Globus pallidus (tissue), 1 donor: ENCODE results near the gene IFNL3.
"Not testable (repeated sequence)": the region's sequence is repeated elsewhere in the genome, so short reads cannot be mapped to it uniquely, and the experiment has no call there.

Experiments
- DNase-seq: peaks from one replicate; pipeline ENCODE4 v3.0.0-alpha.2; 2015; ENCODE audit warnings: low spot score

The IFNL3 gene

GRCh38 chr19:39218230-39219007 is 26.4 kb downstream of the IFNL3 start:
- no peak for DNase-seq

DNA sequence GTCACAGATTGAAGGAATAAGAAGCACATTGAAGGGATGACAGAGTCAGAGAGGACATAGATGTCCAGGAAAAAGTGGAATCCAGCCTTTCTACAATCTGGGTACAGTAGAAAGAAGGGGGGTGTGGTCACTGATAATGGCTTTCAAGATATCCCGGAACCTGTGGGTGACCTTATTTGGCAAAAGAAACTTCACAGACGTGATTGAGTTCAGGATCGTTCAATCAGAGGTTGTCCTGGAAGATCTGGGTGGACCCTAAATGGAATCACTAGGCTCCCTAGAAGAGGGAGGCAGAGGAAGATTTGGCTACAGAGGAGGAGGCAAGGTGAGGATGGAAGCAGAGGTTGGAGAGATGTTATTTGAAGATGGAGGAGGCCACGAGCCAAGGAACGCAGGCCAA is 27.7 kb downstream of the IFNL3 start:
- no peak for DNase-seq

DNA sequence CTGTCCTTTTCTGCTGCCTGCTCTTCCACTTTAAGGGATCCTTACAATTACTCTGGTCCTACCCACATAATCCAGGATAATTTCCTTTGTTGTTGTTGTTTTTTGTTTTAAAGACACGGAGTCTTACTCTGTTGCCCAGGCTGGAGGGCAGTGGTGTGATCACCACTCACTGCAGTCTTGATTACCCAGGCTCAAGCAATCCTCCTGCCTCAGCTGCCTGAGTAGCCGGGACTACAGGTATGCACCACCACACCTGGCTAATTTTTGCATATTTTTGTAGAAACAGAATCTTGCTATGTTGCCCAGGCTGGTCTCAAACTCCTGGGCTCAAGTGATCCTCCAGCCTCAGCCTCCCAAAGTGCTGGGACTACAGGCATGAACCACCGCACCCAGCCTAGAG is 29.5 kb downstream of the IFNL3 start:
- not testable (repeated sequence) for DNase-seq

GRCh38 chr19:39212375-39212742 is 32.4 kb downstream of the IFNL3 start:
- DNase-seq: no peak

DNA sequence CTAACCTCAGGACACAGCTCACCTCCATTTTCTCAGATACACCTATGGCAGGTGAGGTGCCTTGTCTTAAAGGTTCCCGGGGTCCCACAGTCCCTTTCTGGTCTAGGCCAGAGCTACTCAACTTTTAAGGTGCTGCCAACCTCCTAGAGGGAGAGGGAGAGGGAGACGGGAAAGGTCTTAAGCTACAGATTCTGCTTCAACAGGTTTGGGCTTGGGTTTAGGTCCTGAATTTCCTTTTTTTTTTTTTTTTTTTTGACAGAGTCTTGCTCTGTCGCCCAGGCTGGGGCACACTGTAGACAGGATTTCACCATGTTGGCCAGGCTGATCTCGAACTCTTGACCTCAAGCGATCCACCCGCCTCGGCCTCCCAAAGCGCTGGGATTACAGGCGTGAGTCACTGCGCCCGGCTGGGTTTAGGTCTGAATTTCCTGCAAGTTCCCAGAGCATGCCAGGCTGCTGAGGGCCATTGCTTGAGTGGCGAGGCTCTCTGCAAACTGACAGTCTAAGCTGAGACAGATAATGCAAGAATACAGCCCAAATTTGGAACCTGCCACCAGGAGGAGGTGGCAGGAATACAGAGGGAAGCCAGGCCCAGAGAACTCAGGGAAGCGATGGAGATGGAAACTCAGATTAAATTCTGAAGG is 33.0 kb downstream of the IFNL3 start:
- no peak for DNase-seq

DNA sequence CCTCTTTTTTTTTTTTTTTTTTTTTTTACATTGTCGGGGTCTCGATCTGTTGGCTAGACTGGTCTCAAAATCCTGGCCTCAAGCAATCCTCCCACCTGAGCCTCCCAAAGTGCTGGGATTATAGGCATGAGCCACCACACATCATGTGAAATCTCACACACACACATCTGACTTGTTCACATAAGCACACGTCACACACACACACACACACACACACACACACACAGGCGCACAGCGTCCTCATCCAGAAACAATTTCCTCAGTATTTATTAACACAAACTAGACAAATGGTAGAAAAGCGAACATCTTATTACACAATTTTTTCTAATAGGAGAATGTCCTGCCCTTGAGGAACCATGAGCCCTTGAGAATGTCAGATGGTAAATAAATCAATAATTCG is 35.6 kb downstream of the IFNL3 start:
- no peak for DNase-seq

- DNase-seq: no peak
Measured at GRCh38 chr19:39208175-39208795, 36.5 kb downstream of the IFNL3 start.

DNA sequence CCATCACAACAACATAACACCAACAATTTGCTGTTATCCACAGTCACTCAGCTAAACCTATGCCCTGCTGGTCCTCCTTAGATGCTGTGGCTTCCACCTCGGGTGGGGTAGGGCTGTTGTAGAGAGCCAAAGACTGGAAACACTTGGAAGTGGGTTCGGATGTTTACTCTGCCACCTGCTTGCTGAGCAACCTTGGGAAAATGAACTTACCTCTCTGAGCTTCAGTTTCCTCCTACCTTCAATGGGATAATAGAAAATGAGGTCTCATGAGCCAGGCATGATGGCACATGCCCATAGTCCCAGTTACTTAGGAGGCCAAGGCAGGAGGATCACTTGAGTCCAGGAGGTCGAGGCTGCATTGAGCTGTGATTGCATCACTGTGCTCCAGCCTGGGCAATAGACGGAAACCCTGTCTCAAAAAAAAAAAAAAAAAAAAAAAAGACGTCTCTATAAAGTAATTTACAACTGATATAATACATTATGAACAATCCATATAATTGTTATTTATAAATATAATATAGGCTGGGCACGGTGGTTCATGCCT is 37.4 kb downstream of the IFNL3 start:
- DNase-seq: no peak

DNA sequence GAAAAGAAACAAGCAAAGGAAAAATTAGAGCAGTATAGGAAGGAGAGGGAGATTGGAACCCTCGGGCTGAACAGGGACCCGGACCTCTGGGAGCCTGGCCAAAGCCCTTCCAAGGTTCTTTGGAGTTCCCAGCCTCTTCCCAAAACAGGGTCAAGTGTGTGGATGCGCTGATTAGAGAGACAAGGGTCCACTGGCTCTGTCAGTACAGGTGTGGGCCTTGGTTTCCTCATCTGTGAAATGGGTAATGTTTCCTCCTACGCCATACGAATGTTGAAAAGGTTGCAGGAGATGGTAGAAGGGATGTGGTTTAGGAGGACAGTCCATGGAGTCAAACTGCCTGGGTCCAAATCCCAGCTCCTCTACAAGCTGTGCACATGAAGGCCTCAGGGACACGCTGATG is 38.7 kb downstream of the IFNL3 start:
- DNase-seq: no peak

GRCh38 chr19:39205449-39205764 is 39.4 kb downstream of the IFNL3 start:
- no peak for DNase-seq

DNA sequence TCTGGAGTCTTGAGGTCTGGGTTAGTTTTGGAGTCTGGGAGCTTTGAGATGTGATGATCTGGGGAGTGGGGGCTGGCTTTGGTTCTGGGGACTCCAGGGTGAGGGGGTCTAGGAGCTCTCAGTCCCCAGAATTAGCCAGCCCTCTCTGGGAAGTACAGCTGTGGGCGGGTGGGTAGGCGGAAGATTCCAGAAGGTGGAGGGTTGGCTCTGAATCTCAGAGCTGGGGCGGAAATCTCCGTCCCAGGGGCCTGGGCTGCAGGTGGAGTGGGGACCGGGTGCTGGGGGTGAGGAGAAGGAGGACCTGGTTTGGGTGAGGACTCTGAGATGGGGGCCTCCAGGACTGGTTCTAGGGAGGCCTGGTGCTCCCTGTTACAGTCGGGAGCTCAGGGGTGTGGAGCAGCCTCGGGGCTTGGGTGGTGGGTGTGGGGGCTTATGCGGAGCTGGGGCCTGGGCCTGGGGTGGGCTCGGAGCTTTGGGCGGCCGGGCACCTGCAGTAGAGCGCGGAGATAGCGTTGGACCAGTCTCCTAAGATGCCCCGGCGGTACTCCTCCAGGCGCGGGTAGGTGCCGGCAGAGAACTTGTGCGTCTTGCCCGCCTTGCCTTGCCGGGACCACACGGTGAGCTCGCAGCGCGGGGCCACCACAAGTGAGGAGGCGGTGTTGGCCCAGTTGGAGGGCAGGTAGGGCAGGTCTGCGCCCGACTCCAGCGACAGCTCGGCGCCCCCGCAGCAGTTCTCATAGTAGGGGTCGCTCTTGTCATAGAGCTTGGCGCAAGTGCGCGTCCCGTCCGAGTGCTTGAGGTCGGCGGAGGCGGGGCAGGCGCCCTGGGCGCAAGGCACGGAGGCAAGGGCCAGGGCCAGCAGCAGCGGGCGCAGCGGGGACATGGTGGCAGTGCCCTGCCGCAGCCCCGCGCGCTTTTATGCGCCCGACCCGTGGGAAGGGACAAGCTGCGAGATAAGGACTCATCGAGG is 41.1 kb downstream of the IFNL3 start, which contains the start of gene SYCN:
Gene SYCN (minus strand): TSS at position 892 of the 970 bp plus-strand sequence. CDS start 9 bp downstream, at position 883.
- no peak for DNase-seq

GRCh38 chr19:39202998-39203355 is 41.8 kb downstream of the IFNL3 start:
- DNase-seq: no peak

- no peak for DNase-seq
Measured at GRCh38 chr19:39200803-39201115, 44.0 kb downstream of the IFNL3 start.

GRCh38 chr19:39200066-39200802 is 44.6 kb downstream of the IFNL3 start:
- DNase-seq: no peak

DNA sequence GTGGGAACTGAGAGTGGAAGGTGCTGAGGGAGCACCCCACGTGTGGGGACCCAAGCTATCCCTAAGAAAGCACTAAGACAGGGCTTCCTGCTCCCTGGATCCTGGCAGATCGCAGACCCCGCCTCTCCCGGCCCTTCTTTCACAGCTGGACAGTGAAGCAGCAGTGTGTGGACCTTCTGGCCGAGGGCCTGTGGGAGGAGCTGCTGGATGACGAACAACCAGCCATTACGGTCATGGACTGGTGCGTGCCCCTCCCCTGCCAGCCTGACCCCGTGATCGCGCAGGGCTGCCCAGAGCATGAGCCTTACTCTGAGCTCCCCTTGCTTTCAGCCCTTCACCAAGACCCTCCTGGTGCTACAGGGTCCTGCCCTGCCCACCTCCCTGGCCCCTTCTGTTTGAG is 45.8 kb downstream of the IFNL3 start:
- DNase-seq: peak; percentile 75

- no peak for DNase-seq
Measured at GRCh38 chr19:39197808-39198207, 47.0 kb downstream of the IFNL3 start.

- no peak for DNase-seq
Measured at GRCh38 chr19:39196860-39197562, 47.8 kb downstream of the IFNL3 start, which contains the start of gene NCCRP1. Gene NCCRP1, plus strand, starts transcription at chr19:39196964. Its CDS starts 19 bp downstream, at chr19:39196983.

GRCh38 chr19:39196320-39196719 is 48.5 kb downstream of the IFNL3 start:
- no peak for DNase-seq

DNA sequence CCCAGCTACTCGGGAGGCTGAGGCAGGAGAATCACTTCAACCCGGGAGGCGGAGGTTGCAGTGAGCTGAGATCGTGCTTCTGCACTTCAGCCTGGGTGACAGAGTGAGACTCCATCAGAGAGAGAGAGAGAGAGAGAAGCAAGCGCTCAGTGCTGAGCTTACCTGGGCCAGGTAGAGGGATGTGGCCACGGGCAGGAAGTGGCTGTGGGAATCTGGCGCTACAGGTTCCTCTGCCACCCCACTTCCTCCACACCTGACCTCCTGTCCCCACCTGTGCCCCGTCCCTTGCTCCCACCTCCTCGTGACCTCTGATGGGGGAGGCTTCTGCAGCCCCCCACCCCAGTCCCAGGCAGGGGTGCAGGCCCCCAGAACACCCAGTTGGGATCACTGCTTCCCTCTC is 49.1 kb downstream of the IFNL3 start:
- DNase-seq: no peak

DNA sequence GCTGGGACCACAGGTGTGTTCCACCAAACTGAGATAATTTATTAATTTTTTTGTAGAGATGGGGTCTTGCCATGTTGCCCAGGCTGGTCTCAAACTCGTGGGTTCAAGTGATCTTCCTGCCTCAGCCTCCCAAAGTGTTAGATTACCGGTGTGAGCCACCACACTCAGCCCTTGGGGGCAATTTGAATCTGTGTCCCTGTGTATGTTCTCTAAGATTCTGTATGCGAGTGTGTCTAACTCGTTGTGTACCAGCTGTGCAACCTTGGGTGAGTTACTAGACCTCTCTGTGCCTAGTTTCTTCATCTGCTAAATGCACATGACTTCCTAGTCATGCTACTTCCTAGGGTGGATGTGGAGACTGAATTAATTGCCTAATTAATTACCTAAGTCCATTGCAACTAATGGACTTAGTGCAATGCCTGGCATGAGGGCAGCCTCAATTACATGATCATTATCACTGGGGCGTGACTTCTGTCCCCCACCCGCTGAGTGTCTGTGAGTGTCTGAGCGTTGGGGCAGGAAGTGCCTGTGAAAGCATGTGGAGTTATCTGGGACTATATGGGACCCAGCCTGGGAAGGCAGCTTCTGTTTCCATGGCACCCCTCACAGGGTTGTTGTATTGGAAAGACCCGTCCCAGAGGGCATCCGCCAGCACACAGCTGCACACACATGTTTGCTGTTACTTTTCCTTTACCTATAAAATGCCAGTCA is 49.8 kb downstream of the IFNL3 start:
- DNase-seq: no peak
